SK-N-MC (cell line): ENCODE measurements around the gene ZSWIM8.

Experiments
- EZH2 ChIP-seq: fragments of 200-600 bp; sonication (generic); IDR thresholded peaks from one replicate; pipeline ENCODE4 v1.6.1; 2017; ENCODE audit warnings: antibody characterized with exemption
- POLR2AphosphoS5 ChIP-seq: IDR thresholded peaks from 2 replicates; pipeline ENCODE4 v1.6.1; 2012; ENCODE audit warnings: mild to moderate bottlenecking, low read depth, low read length, borderline replicate concordance

DNA sequence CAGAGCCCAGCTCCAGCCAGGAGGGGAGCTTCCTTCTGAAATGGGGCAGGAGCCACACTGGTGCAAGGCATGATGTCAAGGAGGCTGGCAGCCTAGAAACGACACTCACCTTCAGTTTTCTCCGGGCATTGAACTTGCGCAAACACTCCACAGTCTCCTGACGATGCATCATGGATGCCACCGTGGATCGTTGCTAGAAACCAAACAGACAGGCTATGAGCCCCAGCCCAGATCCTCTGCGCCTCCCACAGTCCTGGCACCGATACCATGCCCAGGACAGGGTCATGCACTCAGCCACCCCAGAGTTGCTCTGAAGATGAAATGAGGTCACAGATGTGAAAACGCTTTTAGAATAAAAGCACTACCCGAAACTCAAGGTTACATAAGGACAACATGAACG, 56.9 kb downstream of the ZSWIM8 start:
- TF ChIP-seq POLR2AphosphoS5 (no peak), EZH2 (no peak)
